ENCODE measurements around the gene MPST.

GRCh38 chr22:37054056-37054395, 34.5 kb downstream of the MPST start:
- TF ChIP-seq CTCF (IDR thresholded peaks at IDR 0.05; ENCODE audit: insufficient read depth, low read length, poor library complexity, severe bottlenecking) (no peak), EZH2phosphoT487 (conservative IDR thresholded peaks at IDR 0.05; ENCODE audit: low read length) (no peak)

All from SU-DHL-6 (cell line).